Neural cell (in vitro differentiated cells): Measurements from ENCODE around the gene PIK3IP1. TPM values are rescaled to one million over a fixed set of nuclear protein-coding genes. Genes with fewer than 3 reads are reported as not detected.

Experiments
- H2AFZ ChIP-seq: fragments of 200-600, 300-800 bp; sonication (generic), shearing (Covaris generic); 2 replicates; pipeline ENCODE4 v1.6.0; 2014; ENCODE audit warnings: low read depth, mild to moderate bottlenecking, antibody characterized with exemption, low read length, moderate library complexity
- H3F3A ChIP-seq: fragments of 200-600 bp; shearing (Covaris generic); 2 replicates; pipeline ENCODE4 v1.6.1; 2016; ENCODE audit warnings: mild to moderate bottlenecking, moderate library complexity, mixed read lengths, antibody characterized with exemption, low read length; ENCODE audit not compliant: insufficient read depth, poor library complexity, severe bottlenecking
- H3K27ac ChIP-seq: fragments of 200-600, 300-800 bp; sonication (generic), shearing (Covaris generic); 2 replicates; pipeline ENCODE4 v1.5.1; 2014; ENCODE audit warnings: mild to moderate bottlenecking, low read length, moderate library complexity
- H3K27me3 ChIP-seq: fragments of 300-800, 200-600 bp; sonication (generic), shearing (Covaris generic); 2 replicates; pipeline ENCODE4 v1.6.0; 2014; ENCODE audit warnings: mild to moderate bottlenecking, low read depth, low read length, moderate library complexity; ENCODE audit not compliant: insufficient read depth
- H3K36me3 ChIP-seq: fragments of 300-800, 200-600 bp; sonication (generic), shearing (Covaris generic); 2 replicates; pipeline ENCODE4 v1.5.1; 2014; ENCODE audit warnings: mild to moderate bottlenecking, antibody characterized with exemption, low read length, moderate library complexity; ENCODE audit not compliant: insufficient read depth
- H3K4me2 ChIP-seq: fragments of 300-800, 200-600 bp; sonication (generic), shearing (Covaris generic); 2 replicates; pipeline ENCODE4 v1.6.0; 2014; ENCODE audit warnings: mild to moderate bottlenecking, low read length
- H3K4me3 ChIP-seq: fragments of 300-800, 200-600 bp; sonication (generic), shearing (Covaris generic); 2 replicates; pipeline ENCODE4 v1.5.1; 2014; ENCODE audit warnings: mild to moderate bottlenecking, low read length, moderate library complexity
- H3K79me2 ChIP-seq: fragments of 200-600 bp; shearing (Covaris generic); replicated peaks from 2 replicates; pipeline ENCODE4 v1.6.0; 2014; ENCODE audit warnings: mild to moderate bottlenecking, low read length, moderate library complexity; ENCODE audit not compliant: insufficient read depth
- H3K9ac ChIP-seq: fragments of 300-800, 200-600 bp; sonication (generic), shearing (Covaris generic); 2 replicates; pipeline ENCODE4 v1.6.1; 2016; ENCODE audit warnings: mild to moderate bottlenecking, low read length, mixed read lengths
- H3K9me2 ChIP-seq: fragments of 200-600 bp; shearing (Covaris generic); 2 replicates; pipeline ENCODE4 v1.6.1; 2016; ENCODE audit warnings: mild to moderate bottlenecking, low read length, mixed read lengths; ENCODE audit not compliant: insufficient read depth
- H3K9me3 ChIP-seq: fragments of 200-600, 300-800 bp; sonication (generic), shearing (Covaris generic); 2 replicates; pipeline ENCODE4 v1.6.1; 2016; ENCODE audit warnings: mild to moderate bottlenecking, mixed run types, low read length, moderate library complexity, mixed read lengths
- H4K20me1 ChIP-seq: fragments of 200-600 bp; shearing (Covaris generic); 2 replicates; pipeline ENCODE4 v1.6.1; 2016; ENCODE audit warnings: mild to moderate bottlenecking, mixed run types; ENCODE audit not compliant: insufficient read depth
- CTCF ChIP-seq: fragments of 450-650 bp; IDR thresholded peaks from 2 replicates; pipeline ENCODE4 v1.5.1; 2014; ENCODE audit warnings: antibody characterized with exemption, mild to moderate bottlenecking, moderate library complexity; ENCODE audit not compliant: poor library complexity, severe bottlenecking
- EP300 ChIP-seq: fragments of 450-650 bp; conservative IDR thresholded peaks from 2 replicates; pipeline ENCODE4 v1.6.1; 2014; ENCODE audit warnings: antibody characterized with exemption, mild to moderate bottlenecking, moderate library complexity; ENCODE audit not compliant: poor library complexity, severe bottlenecking
- EZH2 ChIP-seq: fragments of 200-600, 300-800 bp; shearing (Covaris generic), sonication (generic); IDR thresholded peaks from 2 replicates; pipeline ENCODE4 v1.6.1; 2014; ENCODE audit warnings: antibody characterized with exemption, low read length, borderline replicate concordance, mild to moderate bottlenecking; ENCODE audit not compliant: insufficient read depth, poor library complexity, severe bottlenecking
- MXI1 ChIP-seq: fragments of 450-650 bp; conservative IDR thresholded peaks from 2 replicates; pipeline ENCODE4 v1.6.1; 2014; ENCODE audit warnings: antibody characterized with exemption, mild to moderate bottlenecking; ENCODE audit not compliant: poor library complexity, severe bottlenecking
- POLR2AphosphoS5 ChIP-seq: IDR thresholded peaks from 2 replicates; pipeline ENCODE4 v1.6.1; 2012
- RAD21 ChIP-seq: fragments of 450-650 bp; conservative IDR thresholded peaks from 2 replicates; pipeline ENCODE4 v1.6.1; 2014; ENCODE audit warnings: antibody characterized with exemption, mild to moderate bottlenecking, moderate library complexity
- REST ChIP-seq: IDR thresholded peaks from 2 replicates; pipeline ENCODE4 v1.6.1; 2012; ENCODE audit warnings: borderline replicate concordance
- SMC3 ChIP-seq: fragments of 450-650 bp; conservative IDR thresholded peaks from 2 replicates; pipeline ENCODE4 v1.6.1; 2014; ENCODE audit warnings: antibody characterized with exemption, mild to moderate bottlenecking, moderate library complexity; ENCODE audit not compliant: poor library complexity
- TAF1 ChIP-seq: IDR thresholded peaks from 2 replicates; pipeline ENCODE4 v1.6.1; 2012; ENCODE audit warnings: low read depth
- polyA plus RNA-seq: library from polyadenylated mRNA; depleted of rRNA; stranded (reverse); fragments of >200 nt; gene quantifications from 2 replicates; pipeline ENCODE4 v1.2.3, GENCODE V29; 2014

PIK3IP1 gene
- polyA plus RNA-seq, 1 donor from 2014 or later, result 32.0 TPM

- no peaks in the 10 kb centered on the region for H3K9me3 ChIP-seq
- H2AFZ ChIP-seq, result no peak overlapping the region
- no peak for TF ChIP-seq POLR2AphosphoS5
- no peak for TF ChIP-seq SMC3
- no peak for TF ChIP-seq TAF1
- H3K27me3 ChIP-seq, result no peaks in the 10 kb centered on the region
- no peaks in the 10 kb centered on the region for H3F3A ChIP-seq
- no peaks in the 10 kb centered on the region for H4K20me1 ChIP-seq
- H3K4me2 ChIP-seq, result no peak overlapping the region
- no peaks in the 10 kb centered on the region for H3K36me3 ChIP-seq
- H3K4me3 ChIP-seq, result no peak overlapping the region
- H3K79me2 ChIP-seq, result no peaks in the 10 kb centered on the region
- no peak overlapping the region for H3K9ac ChIP-seq
- no peak overlapping the region for H3K27ac ChIP-seq
- H3K9me2 ChIP-seq, result no peaks in the 10 kb centered on the region
Observed at GRCh38 chr22:31295831-31296657, 3.8 kb upstream of the PIK3IP1 start.

- no peaks in the 10 kb centered on the region for H3K9me3 ChIP-seq
- H3K36me3 ChIP-seq, result no peaks in the 10 kb centered on the region
- H3K27ac ChIP-seq, result no peak overlapping the region
- no peaks in the 10 kb centered on the region for H4K20me1 ChIP-seq
- no peak overlapping the region for H3K4me3 ChIP-seq
- no peaks in the 10 kb centered on the region for H3F3A ChIP-seq
- no peaks in the 10 kb centered on the region for H3K27me3 ChIP-seq
- H3K79me2 ChIP-seq, result no peaks in the 10 kb centered on the region
- no peaks in the 10 kb centered on the region for H3K9me2 ChIP-seq
- no peak overlapping the region for H3K9ac ChIP-seq
- TF ChIP-seq MXI1, result no peak
- TF ChIP-seq SMC3, result no peak
- no peak for TF ChIP-seq CTCF
- no peak for TF ChIP-seq REST
- TF ChIP-seq EZH2, result no peak
- no peak for TF ChIP-seq EP300
- TF ChIP-seq TAF1, result no peak
- TF ChIP-seq RAD21, result no peak
- no peak for TF ChIP-seq POLR2AphosphoS5
- no peak overlapping the region for H2AFZ ChIP-seq
- H3K4me2 ChIP-seq, result no peak overlapping the region
Observed at GRCh38 chr22:31295360-31295759, 3.1 kb upstream of the PIK3IP1 start.
